WERI-Rb-1 (cell line): Measurements from ENCODE around the gene MYO10.

Experiments
- DNase-seq: peaks from one replicate; pipeline ENCODE4 v3.0.0-alpha.2; 2020
- H3K27ac ChIP-seq: fragments of 250-450 bp; sonication (Bioruptor Pico); 2 replicates; pipeline ENCODE4 v1.5.1; 2020; ENCODE audit warnings: mild to moderate bottlenecking, moderate library complexity
- H3K27me3 ChIP-seq: fragments of 250-450 bp; sonication (Bioruptor Pico); 2 replicates; pipeline ENCODE4 v1.5.1; 2021; ENCODE audit warnings: mild to moderate bottlenecking, low read depth, moderate library complexity; ENCODE audit not compliant: insufficient read depth, severe bottlenecking
- H3K36me3 ChIP-seq: fragments of 250-450 bp; sonication (Bioruptor Pico); 2 replicates; pipeline ENCODE4 v1.5.1; 2020; ENCODE audit warnings: mild to moderate bottlenecking, moderate library complexity
- H3K4me3 ChIP-seq: 2 replicates; pipeline ENCODE4 v1.5.1; 2011; ENCODE audit warnings: low read depth, mild to moderate bottlenecking, control low read depth, low read length
- H3K9me3 ChIP-seq: fragments of 250-450 bp; sonication (Bioruptor Pico); 2 replicates; pipeline ENCODE4 v1.5.1; 2021; ENCODE audit warnings: mild to moderate bottlenecking, moderate library complexity; ENCODE audit not compliant: severe bottlenecking
- CTCF ChIP-seq: IDR thresholded peaks from 2 replicates; pipeline ENCODE4 v1.5.1; 2011; ENCODE audit warnings: low read depth, mild to moderate bottlenecking, control low read depth, inconsistent platforms, low read length

The MYO10 gene

GRCh38 chr5:16965581-16965980 lies 29.5 kb upstream of the MYO10 start:
- no peak for TF ChIP-seq CTCF
- no peak for DNase-seq

GRCh38 chr5:16963821-16964220 lies 27.7 kb upstream of the MYO10 start:
- Histone ChIP-seq H3K9me3 (no peaks in the 10 kb centered on the region), H3K27ac (no peak overlapping the region), H3K4me3 (no peak overlapping the region), H3K27me3 (no peaks in the 10 kb centered on the region), H3K36me3 (no peaks in the 10 kb centered on the region)
- DNase-seq, result no peak
- TF ChIP-seq CTCF, result no peak

More at GRCh38 chr5:16965581-16965980, 29.5 kb upstream of the MYO10 start:
- Histone ChIP-seq H3K9me3 (no peaks in the 10 kb centered on the region), H3K27ac (no peak overlapping the region), H3K4me3 (no peak overlapping the region), H3K27me3 (no peaks in the 10 kb centered on the region), H3K36me3 (no peaks in the 10 kb centered on the region)

- no peak for DNase-seq
- no peak overlapping the region for H3K27ac ChIP-seq
- TF ChIP-seq CTCF, result no peak
- H3K9me3 ChIP-seq, result peaks cover 4% of the 10 kb centered on the region
- H3K4me3 ChIP-seq, result no peak overlapping the region
- H3K36me3 ChIP-seq, result no peaks in the 10 kb centered on the region; the same call in 1 of the 2 replicates
- H3K27me3 ChIP-seq, result no peaks in the 10 kb centered on the region
Measured at GRCh38 chr5:16961131-16961530, 25.0 kb upstream of the MYO10 start.

GRCh38 chr5:16957304-16958196 lies 21.5 kb upstream of the MYO10 start:
- no peak overlapping the region for H3K27ac ChIP-seq
- DNase-seq, result no peak
- TF ChIP-seq CTCF, result no peak

GRCh38 chr5:16953729-16954128 lies 17.6 kb upstream of the MYO10 start:
- Histone ChIP-seq H3K27me3 (no peaks in the 10 kb centered on the region), H3K36me3 (no peaks in the 10 kb centered on the region; the same call in 1 of the 2 replicates), H3K4me3 (no peak overlapping the region), H3K9me3 (peaks cover 7% of the 10 kb centered on the region), H3K27ac (no peak overlapping the region)
- no peak for DNase-seq
- no peak for TF ChIP-seq CTCF

More at GRCh38 chr5:16957304-16958196, 21.5 kb upstream of the MYO10 start:
- no peaks in the 10 kb centered on the region; the same call in 1 of the 2 replicates for H3K36me3 ChIP-seq
- H3K4me3 ChIP-seq, result no peak overlapping the region
- no peaks in the 10 kb centered on the region for H3K27me3 ChIP-seq
- H3K9me3 ChIP-seq, result peaks cover 4% of the 10 kb centered on the region
